Caco-2 (cell line): Measurements from ENCODE around the gene DDX27. TPM values are rescaled to one million over a fixed set of nuclear protein-coding genes. Genes with fewer than 3 reads are reported as not detected.
"Not testable (repeated sequence)": the region's sequence is repeated elsewhere in the genome, so short reads cannot be mapped to it uniquely, and the experiment has no call there.

Source experiments
- BruUV-seq: library from RNA; stranded (reverse); fragments of 400-500 nt; replicated peaks from 2 replicates; lab custom pipeline; 2021; lab: Mats Ljungman, UMichigan
- CTCF ChIA-PET: fragments of 300-600 bp; sonication (Branson Sonifier 250); formaldehyde crosslinking; loops from one replicate; lab custom pipeline; 2022; ENCODE audit warnings: antibody characterized with exemption; lab: Charles Lee
- POLR2A ChIA-PET: fragments of 300-600 bp; sonication (Branson Sonifier 250); formaldehyde crosslinking; loops from one replicate; lab custom pipeline; 2022; ENCODE audit warnings: antibody characterized with exemption; lab: Charles Lee
- DNase-seq, 2 experiments: peaks; one replicate each; pipeline versions ENCODE4 v3.0.0 to v3.0.0-alpha.2; 2020 to 2022
- H3K27me3 ChIP-seq: replicated peaks from 2 replicates; pipeline ENCODE4 v1.6.0; 2011; ENCODE audit warnings: low read length; ENCODE audit not compliant: control insufficient read depth, insufficient read depth
- H3K36me3 ChIP-seq: 2 replicates; pipeline ENCODE4 v1.5.1; 2011; ENCODE audit warnings: low read length; ENCODE audit not compliant: control insufficient read depth, insufficient read depth
- H3K4me1 ChIP-seq: fragments of 250-450 bp; sonication (Bioruptor Pico); 2 replicates; pipeline ENCODE4 v1.5.1; 2020; ENCODE audit warnings: mild to moderate bottlenecking
- H3K4me3 ChIP-seq: 2 replicates; pipeline ENCODE4 v1.5.1; 2011; ENCODE audit warnings: low read depth, mild to moderate bottlenecking, control low read depth, low read length
- H3K9me3 ChIP-seq: fragments of 250-450 bp; sonication (Bioruptor Pico); 2 replicates; pipeline ENCODE4 v1.5.1; 2020; ENCODE audit warnings: mild to moderate bottlenecking, moderate library complexity
- H3K27ac Mint-ChIP-seq: one replicate; pipeline ENCODE4 v1.8.0; 2022; ENCODE audit warnings: mixed read lengths; ENCODE audit not compliant: unreplicated experiment
- H3K27me3 Mint-ChIP-seq: one replicate; pipeline ENCODE4 v1.8.0; 2022; ENCODE audit warnings: mixed read lengths; ENCODE audit not compliant: insufficient read depth, unreplicated experiment
- H3K36me3 Mint-ChIP-seq: one replicate; pipeline ENCODE4 v1.8.0; 2022; ENCODE audit warnings: mild to moderate bottlenecking, mixed read lengths; ENCODE audit not compliant: insufficient read depth, unreplicated experiment
- H3K4me1 Mint-ChIP-seq: one replicate; pipeline ENCODE4 v1.8.0; 2022; ENCODE audit warnings: low read depth, mixed read lengths; ENCODE audit not compliant: unreplicated experiment
- H3K4me3 Mint-ChIP-seq: one replicate; pipeline ENCODE4 v1.8.0; 2022; ENCODE audit warnings: mild to moderate bottlenecking, moderate library complexity, mixed read lengths; ENCODE audit not compliant: unreplicated experiment
- H3K9me3 Mint-ChIP-seq: one replicate; pipeline ENCODE4 v1.8.0; 2022; ENCODE audit warnings: mixed read lengths; ENCODE audit not compliant: unreplicated experiment
- CTCF ChIP-seq, 2 experiments: fragments of 200-600 bp in 1 of 2; IDR thresholded peaks; 1 replicate in 1 of 2; 2 replicates in 1 of 2; pipeline versions ENCODE4 v1.5.1 to v1.8.0; 2011 to 2022; ENCODE audit warnings: antibody characterized with exemption in 1 of 2, control low read depth in 1 of 2, inconsistent platforms in 1 of 2, low read depth in 1 of 2, low read length in 1 of 2, mild to moderate bottlenecking in 1 of 2, moderate library complexity in 1 of 2; ENCODE audit not compliant: insufficient read depth in 1 of 2, severe bottlenecking in 1 of 2, unreplicated experiment in 1 of 2
- intact Hi-C: fragments of 100-400 bp; cut with micrococcal nuclease; formaldehyde crosslinking; loops from one replicate; pipeline ENCODE4 v1.10.0; 2022; ENCODE audit not compliant: unreplicated experiment
- total RNA-seq: library from RNA; stranded (reverse); gene quantifications from 2 replicates; pipeline ENCODE4 v1.2.3, GENCODE V29; 2022

DDX27 gene
- total RNA-seq, 1 experiment from 2014 or later, result 148 TPM

GRCh38 chr20:49214571-49214970 is 4.6 kb upstream of the DDX27 start:
- H3K36me3 ChIP-seq, result no peaks in the 10 kb centered on the region
- H3K4me1 ChIP-seq, result peaks cover 7% of the 10 kb centered on the region
- Mint-ChIP-seq H3K36me3 (peaks cover 15% of the 10 kb centered on the region), H3K4me1 (peaks cover 4% of the 10 kb centered on the region), H3K27ac (no peak overlapping the region), H3K4me3 (no peak overlapping the region), H3K27me3 (no peaks in the 10 kb centered on the region), H3K9me3 (peaks cover 18% of the 10 kb centered on the region)
- no peak for TF ChIP-seq CTCF (IDR thresholded peaks at IDR 0.05; ENCODE audit: insufficient read depth in 1 of 2, low read depth in 1 of 2, low read length in 1 of 2, severe bottlenecking in 1 of 2, unreplicated experiment in 1 of 2)
- POLR2A ChIA-PET, result no interaction called here
- no peak for DNase-seq
- CTCF ChIA-PET, result no interaction called here
- H3K4me3 ChIP-seq, result no peak overlapping the region
- no peaks in the 10 kb centered on the region for H3K27me3 ChIP-seq
- intact Hi-C loops, result no loop called here
- BruUV-seq, result no TSS peak
- H3K9me3 ChIP-seq, result peaks cover 22% of the 10 kb centered on the region

DNA sequence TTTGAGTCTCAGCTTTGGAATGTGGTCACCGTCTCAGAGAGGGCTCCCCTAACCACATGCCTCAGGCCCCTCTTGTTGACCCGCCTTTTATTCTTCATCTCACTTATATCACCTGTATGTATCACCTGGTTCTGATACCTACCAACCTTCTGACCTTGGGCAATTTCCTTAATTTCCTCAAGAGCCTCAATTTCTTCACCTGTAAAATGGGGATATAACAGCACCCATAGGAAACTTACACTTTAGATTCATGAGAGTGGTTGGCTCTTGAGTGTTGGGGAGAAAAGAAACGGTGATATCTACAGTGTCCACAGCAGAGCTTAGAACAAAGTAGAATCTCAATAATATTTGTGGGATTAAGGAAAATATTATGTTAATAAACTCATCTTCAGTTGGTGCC is 4.0 kb upstream of the DDX27 start:
- ChIA-PET CTCF (no interaction called here), POLR2A (no interaction called here)
- TF ChIP-seq CTCF (IDR thresholded peaks at IDR 0.05; ENCODE audit: insufficient read depth in 1 of 2, low read depth in 1 of 2, low read length in 1 of 2, severe bottlenecking in 1 of 2, unreplicated experiment in 1 of 2), result no peak
- no peak for DNase-seq
- peaks cover 15% of the 10 kb centered on the region for H3K9me3 ChIP-seq
- H3K4me3 ChIP-seq, result no peak overlapping the region
- Mint-ChIP-seq H3K36me3 (peaks cover 22% of the 10 kb centered on the region), H3K9me3 (peaks cover 12% of the 10 kb centered on the region), H3K27me3 (no peaks in the 10 kb centered on the region), H3K4me1 (peaks cover 9% of the 10 kb centered on the region), H3K4me3 (no peak overlapping the region), H3K27ac (no peak overlapping the region)
- H3K4me1 ChIP-seq, result peaks cover 9% of the 10 kb centered on the region
- no TSS peak for BruUV-seq
- intact Hi-C loops, result no loop called here
- no peaks in the 10 kb centered on the region for H3K36me3 ChIP-seq
- no peaks in the 10 kb centered on the region for H3K27me3 ChIP-seq

DNA sequence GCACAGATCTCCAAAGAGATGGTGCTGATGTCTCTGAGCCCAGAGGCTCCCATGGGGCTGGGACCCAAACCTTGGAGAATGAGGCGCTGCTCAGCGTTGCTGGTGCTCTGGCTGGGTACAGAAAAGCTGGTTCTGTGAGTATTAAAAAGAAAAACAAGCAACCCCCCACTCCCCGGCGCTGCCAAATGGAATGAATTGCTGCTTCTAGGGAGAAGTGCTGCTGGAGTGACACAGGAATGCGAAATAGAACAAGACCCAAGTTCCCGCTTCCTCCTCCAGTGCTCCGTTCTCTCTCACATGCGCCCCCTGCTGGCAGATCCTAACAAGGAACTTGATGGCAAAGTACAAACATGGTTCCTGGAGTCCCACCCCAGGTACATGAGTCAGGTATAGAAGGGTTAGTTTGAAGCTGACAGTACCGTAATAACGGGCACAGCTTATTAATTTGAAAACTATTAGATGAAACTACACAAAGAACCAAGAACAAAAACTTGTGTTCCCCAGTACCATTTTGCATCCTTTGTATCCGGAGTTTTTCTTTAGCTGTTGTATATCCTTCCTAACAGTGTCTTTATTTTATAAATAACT is 2.1 kb upstream of the DDX27 start:
- peak; percentile 99 for TF ChIP-seq CTCF (IDR thresholded peaks at IDR 0.05; ENCODE audit: insufficient read depth in 1 of 2, low read depth in 1 of 2, low read length in 1 of 2, severe bottlenecking in 1 of 2, unreplicated experiment in 1 of 2)
- Histone ChIP-seq H3K36me3 (peaks cover 5% of the 10 kb centered on the region), H3K4me1 (peaks cover 13% of the 10 kb centered on the region), H3K9me3 (no peaks in the 10 kb centered on the region), H3K27me3 (no peaks in the 10 kb centered on the region), H3K4me3 (no peak overlapping the region)
- no TSS peak for BruUV-seq
- H3K4me3 Mint-ChIP-seq, result peak overlapping the region; percentile 19
- H3K36me3 Mint-ChIP-seq, result peaks cover 37% of the 10 kb centered on the region
- intact Hi-C loops, result loop anchor here (1.0 kb wide), 2 partner anchors 29 to 84 kb away; partner anchors contain the start of gene STAU1
- no peaks in the 10 kb centered on the region for H3K9me3 Mint-ChIP-seq
- ChIA-PET CTCF (interaction anchor here (0.6 to 4.1 kb wide), 19 partner anchors 9 to 84 kb away, joined by 3 to 85 read pairs (median 4); no protein-coding TSS in a partner anchor), POLR2A (interaction anchor here (1.1 kb wide), 1 partner anchor 84 kb away, joined by 7 read pairs; no protein-coding TSS in a partner anchor)
- peak; percentile 98 to 99 for DNase-seq
- peaks cover 16% of the 10 kb centered on the region for H3K4me1 Mint-ChIP-seq
- H3K27me3 Mint-ChIP-seq, result no peaks in the 10 kb centered on the region
- H3K27ac Mint-ChIP-seq, result no peak overlapping the region

- Histone ChIP-seq H3K4me3 (peak overlapping the region; percentile 8; the same call in 1 of the 2 replicates), H3K4me1 (peaks cover 13% of the 10 kb centered on the region)
- Mint-ChIP-seq H3K27ac (peak overlapping the region; percentile 95), H3K36me3 (peaks cover 52% of the 10 kb centered on the region), H3K4me1 (peaks cover 16% of the 10 kb centered on the region), H3K4me3 (peak overlapping the region; percentile 89)
- H3K27me3 ChIP-seq, H3K27me3 Mint-ChIP-seq, H3K9me3 Mint-ChIP-seq, H3K36me3 ChIP-seq, H3K9me3 ChIP-seq: not testable (repeated sequence)
- intact Hi-C loops, result loop anchor here (1.0 to 2.0 kb wide), 2 partner anchors 60 to 172 kb away; partner anchors contain the start of genes CSE1L and ZNFX1
- TSS peak; percentile 99 for BruUV-seq
- peak in 1 of 2 experiments; percentile 51 for DNase-seq
- ChIA-PET CTCF (interaction anchor here (0.6 to 4.1 kb wide), 9 partner anchors 10 to 594 kb away, joined by 3 to 85 read pairs (median 4); partner anchors contain the start of gene SLC9A8), POLR2A (interaction anchor here (0.6 to 1.5 kb wide), 19 partner anchors 8 to 1681 kb away, joined by 3 to 26 read pairs (median 5); partner anchors contain the start of genes CSE1L, STAU1 and ZNFX1)
Measured at GRCh38 chr20:49218739-49219090, 501 bp upstream of the DDX27 start.
